Body of pancreas (tissue), 4 donors: ENCODE data around the gene ZNF420. TPM values are rescaled to one million over a fixed set of nuclear protein-coding genes. Genes with fewer than 3 reads are reported as not detected.
A peak's percentile ranks its signal among the peaks of the same experiment; 100 is the strongest.

Source experiments
- ATAC-seq: fragments of 150-250 bp; one replicate; pipeline ENCODE4 v1.9.1; 2016
- DNase-seq, 4 donors: peaks; one replicate each; pipeline ENCODE4 v3.0.0-alpha.2; 2019
- H3K27ac ChIP-seq, 4 donors: fragments of 200-600 bp; sonication (generic); 1 replicate in 3 of 4; 2 replicates in 1 of 4; pipeline versions ENCODE4 v1.5.1 to v1.6.1; 2016 to 2019; ENCODE audit warnings: mild to moderate bottlenecking in 1 of 4, mixed read lengths in 1 of 4, moderate library complexity in 1 of 4
- H3K27me3 ChIP-seq, 2 donors: fragments of 200-600 bp; sonication (generic); one replicate each; pipeline ENCODE4 v1.6.0; 2016; ENCODE audit warnings: mild to moderate bottlenecking in 1 of 2
- H3K36me3 ChIP-seq, 2 donors: fragments of 200-600 bp; sonication (generic); replicated peaks in 1 of 2; 2 replicates each; pipeline ENCODE4 v1.5.1; 2016; ENCODE audit warnings: low read depth in 2 of 2; ENCODE audit not compliant: insufficient read depth in 1 of 2
- H3K4me1 ChIP-seq: fragments of 200-600 bp; sonication (generic); one replicate; pipeline ENCODE4 v1.6.0; 2016
- H3K4me3 ChIP-seq, 2 donors: fragments of 200-600 bp; sonication (generic); 1 replicate in 1 of 2; 2 replicates in 1 of 2; pipeline ENCODE4 v1.5.1; 2016 to 2019
- H3K9me3 ChIP-seq, 3 donors: fragments of 200-600 bp; sonication (generic); 1 replicate in 2 of 3; 2 replicates in 1 of 3; pipeline ENCODE4 v1.5.1; 2016
- CTCF ChIP-seq, 7 experiments: fragments of 450-650 bp in 4 of 7; fragments of 200-600 bp in 3 of 7; sonication (generic) in 3 of 7; IDR thresholded peaks; one replicate each; pipeline ENCODE4 v1.5.1; 2016 to 2019; ENCODE audit warnings: antibody characterized with exemption in 7 of 7
- POLR2A ChIP-seq, 3 donors: fragments of 450-650 bp; IDR thresholded peaks; one replicate each; pipeline ENCODE4 v1.6.1; 2016; ENCODE audit warnings: antibody characterized with exemption in 3 of 3, mild to moderate bottlenecking in 2 of 3
- WGBS, 2 donors: methylation state at CpG; one replicate each; pipeline ENCODE4 v1.1.5; 2017; 5-methylcytosine and 5-hydroxymethylcytosine counted together
- intact Hi-C: fragments of 100-400 bp; cut with DNase I; formaldehyde crosslinking; loops from one replicate; pipeline ENCODE4 v1.15.1; 2023
- total RNA-seq, 2 donors: library from RNA; depleted of rRNA; stranded (reverse); fragments of >200 nt; gene quantifications; one replicate each; pipeline ENCODE4 v1.1.0, GENCODE V29; 2016

ZNF420 gene
- total RNA-seq, 2 donors from 2014 or later, result 2.6 to 4.4 TPM

- intact Hi-C loops, result no loop called here
- H3K9me3 ChIP-seq, result peaks cover 0 to 8% (median 0%) of the 10 kb centered on the region in 3 donors
- DNase-seq (no peak), ATAC-seq (no peak)
- peaks cover 11% of the 10 kb centered on the region for H3K4me1 ChIP-seq
- peak overlapping the region; percentile 46 to 92 for H3K4me3 ChIP-seq
- WGBS, 2 donors, result 1 to 2% methylated on average over 6 to 7 of the region's 7 CpGs
- no peaks in the 10 kb centered on the region for H3K27me3 ChIP-seq
- no peak for TF ChIP-seq POLR2A (IDR thresholded peaks at IDR 0.05)
- TF ChIP-seq CTCF (IDR thresholded peaks at IDR 0.05), result no peak
- H3K27ac ChIP-seq, result peak overlapping the region in 3 of 4 donors; percentile 67 to 86 (median 79)
- no peaks in the 10 kb centered on the region for H3K36me3 ChIP-seq
Observed at GRCh38 chr19:37078717-37079032, 442 bp downstream of the ZNF420 start.

- Histone ChIP-seq H3K9me3 (peaks cover 0 to 8% (median 0%) of the 10 kb centered on the region in 3 donors), H3K27me3 (no peaks in the 10 kb centered on the region), H3K4me1 (peaks cover 11% of the 10 kb centered on the region), H3K4me3 (peak overlapping the region; percentile 46 to 92), H3K27ac (no peak overlapping the region), H3K36me3 (no peaks in the 10 kb centered on the region)
- ATAC-seq (no peak), DNase-seq (no peak)
- WGBS, 2 donors, result 76 to 84% methylated on average over 4 of the region's 4 CpGs
- intact Hi-C loops, result no loop called here
- TF ChIP-seq POLR2A (IDR thresholded peaks at IDR 0.05) (no peak), CTCF (IDR thresholded peaks at IDR 0.05) (no peak)
Observed at GRCh38 chr19:37079238-37079637, 1.0 kb downstream of the ZNF420 start.

- no peak for ATAC-seq
- Histone ChIP-seq H3K4me3 (no peak overlapping the region), H3K27ac (no peak overlapping the region), H3K4me1 (peaks cover 11% of the 10 kb centered on the region), H3K27me3 (no peaks in the 10 kb centered on the region), H3K9me3 (peaks cover 0 to 19% (median 0%) of the 10 kb centered on the region in 3 donors), H3K36me3 (no peaks in the 10 kb centered on the region)
- intact Hi-C loops, result no loop called here
- 85 to 90% methylated on average over 2 of the region's 2 CpGs for WGBS, 2 donors
- DNase-seq, result no peak
- no peak for TF ChIP-seq POLR2A (IDR thresholded peaks at IDR 0.05)
- no peak for TF ChIP-seq CTCF (IDR thresholded peaks at IDR 0.05)
Observed at GRCh38 chr19:37082307-37082706, 4.1 kb downstream of the ZNF420 start.

- intact Hi-C loops, result no loop called here
- no peaks in the 10 kb centered on the region for H3K4me1 ChIP-seq
- TF ChIP-seq POLR2A (IDR thresholded peaks at IDR 0.05) (no peak), CTCF (IDR thresholded peaks at IDR 0.05) (no peak)
- WGBS, 2 donors, result 89 to 100% methylated on average over 1 of the region's 1 CpG
- no peak for DNase-seq
- H3K36me3 ChIP-seq, result peaks cover 14% of the 10 kb centered on the region in 2 donors
- no peak overlapping the region for H3K4me3 ChIP-seq
- no peak overlapping the region for H3K27ac ChIP-seq
- peaks cover 0 to 25% (median 0%) of the 10 kb centered on the region in 3 donors for H3K9me3 ChIP-seq
- H3K27me3 ChIP-seq, result no peaks in the 10 kb centered on the region
- no peak for ATAC-seq
Observed at GRCh38 chr19:37087110-37087509, 8.9 kb downstream of the ZNF420 start.

GRCh38 chr19:37095859-37096258 lies 17.6 kb downstream of the ZNF420 start:
- intact Hi-C loops, result no loop called here
- Histone ChIP-seq H3K4me3 (no peak overlapping the region), H3K27ac (no peak overlapping the region), H3K9me3 (peaks cover 0 to 54% (median 0%) of the 10 kb centered on the region in 3 donors), H3K4me1 (no peaks in the 10 kb centered on the region), H3K36me3 (peaks cover 22% of the 10 kb centered on the region in 2 donors), H3K27me3 (no peaks in the 10 kb centered on the region)
- ATAC-seq (no peak), DNase-seq (no peak)
- no peak for TF ChIP-seq POLR2A (IDR thresholded peaks at IDR 0.05)
- no peak for TF ChIP-seq CTCF (IDR thresholded peaks at IDR 0.05)
- 93 to 100% methylated on average over 1 of the region's 1 CpG for WGBS, 2 donors
